Large intestine (tissue), 3 donors: ENCODE results near the gene ST8SIA2. TPM values are rescaled to one million over a fixed set of nuclear protein-coding genes. Genes with fewer than 3 reads are reported as not detected.

ENCODE experiments used
- DNase-seq, 2 donors: peaks; one replicate each; pipeline versions ENCODE4 v3.0.0 to v3.0.0-alpha.2; 2013
- H3K27ac ChIP-seq: one replicate; pipeline ENCODE4 v1.5.1; 2013; ENCODE audit warnings: low read length
- H3K27me3 ChIP-seq: 2 replicates; pipeline ENCODE4 v1.6.1; 2013; ENCODE audit warnings: low read length; ENCODE audit not compliant: control insufficient read depth, insufficient read depth
- H3K36me3 ChIP-seq: 2 replicates; pipeline ENCODE4 v1.6.1; 2013; ENCODE audit warnings: low read length; ENCODE audit not compliant: control insufficient read depth, insufficient read depth
- H3K4me1 ChIP-seq: one replicate; pipeline ENCODE4 v1.6.1; 2013; ENCODE audit warnings: low read length; ENCODE audit not compliant: control insufficient read depth, insufficient read depth
- H3K4me3 ChIP-seq: one replicate; pipeline ENCODE4 v1.5.1; 2013; ENCODE audit warnings: low read length
- H3K9me3 ChIP-seq: one replicate; pipeline ENCODE4 v1.6.1; 2013; ENCODE audit warnings: mild to moderate bottlenecking, low read depth, low read length, moderate library complexity; ENCODE audit not compliant: control insufficient read depth
- WGBS: methylation state at CpG from one replicate; pipeline ENCODE4 v1.1.5; 2013; ENCODE audit warnings: low lambda C conversion rate; ENCODE audit not compliant: insufficient coverage; 5-methylcytosine and 5-hydroxymethylcytosine counted together
- polyA plus RNA-seq: library from polyadenylated mRNA; unstranded; fragments of 120-200 nt; gene quantifications from one replicate; pipeline ENCODE4 v1.2.1, GENCODE V29; 2013

Gene ST8SIA2
- polyA plus RNA-seq, 1 donor = 2.2 TPM

DNA sequence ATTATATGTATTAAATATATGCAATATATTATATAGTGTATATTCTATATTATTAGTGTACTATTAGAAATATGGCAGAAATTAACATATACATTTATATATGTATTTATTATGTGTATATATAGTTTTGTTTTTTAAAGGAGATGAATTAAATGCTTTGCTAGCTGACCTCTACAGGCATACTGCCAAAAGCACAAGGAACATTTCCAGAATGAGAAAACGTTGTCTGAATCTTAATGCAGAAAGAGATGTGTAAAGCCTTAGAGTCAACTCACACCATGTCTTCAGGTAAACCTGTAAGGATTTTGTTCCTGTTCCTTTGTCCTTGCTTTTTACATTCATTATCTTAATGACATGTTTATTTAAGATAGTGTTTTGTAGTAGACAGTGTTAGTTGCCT, 111.9 kb downstream of the ST8SIA2 start:
- Histone ChIP-seq H3K27me3 (no peaks in the 10 kb centered on the region), H3K36me3 (no peaks in the 10 kb centered on the region), H3K9me3 (no peaks in the 10 kb centered on the region), H3K4me1 (no peaks in the 10 kb centered on the region), H3K4me3 (no peak overlapping the region), H3K27ac (no peak overlapping the region)
- DNase-seq = no peak
- 17% methylated on average over 1 of the region's 1 CpG for WGBS

DNA sequence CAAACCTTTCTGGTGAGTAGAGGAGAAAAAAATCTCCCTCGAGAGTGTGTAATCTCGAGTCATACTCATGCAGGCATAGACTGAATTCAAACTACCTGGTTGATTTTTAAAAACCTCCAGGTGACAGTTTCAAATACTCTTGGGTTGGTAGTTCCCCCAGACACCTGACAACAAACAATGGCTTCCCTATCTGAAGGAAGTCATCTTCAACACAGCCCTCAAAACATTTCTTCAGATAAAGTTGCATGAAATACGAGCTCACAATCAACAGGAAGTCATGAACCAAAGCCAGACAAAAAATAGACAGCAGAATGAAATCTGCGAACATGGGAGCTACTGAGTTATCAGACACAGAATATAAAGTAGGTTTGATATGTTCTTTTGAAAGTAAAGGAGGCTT, 112.8 kb downstream of the ST8SIA2 start:
- whole genome bisulfite sequencing = no CpG with 5 or more reads among the region's 4 CpGs
- no peak for DNase-seq
- Histone ChIP-seq H3K9me3 (no peaks in the 10 kb centered on the region), H3K4me3 (no peak overlapping the region), H3K36me3 (no peaks in the 10 kb centered on the region), H3K4me1 (no peaks in the 10 kb centered on the region), H3K27ac (no peak overlapping the region), H3K27me3 (no peaks in the 10 kb centered on the region)

GRCh38 chr15:92510163-92510882, 116.6 kb downstream of the ST8SIA2 start:
- Histone ChIP-seq H3K4me3 (no peak overlapping the region), H3K27ac (no peak overlapping the region), H3K4me1 (no peaks in the 10 kb centered on the region), H3K9me3 (no peaks in the 10 kb centered on the region), H3K27me3 (no peaks in the 10 kb centered on the region), H3K36me3 (no peaks in the 10 kb centered on the region)
- no CpG with 5 or more reads among the region's 4 CpGs for WGBS
- no peak for DNase-seq
